ENCODE results near the gene TUBGCP6.

DNA sequence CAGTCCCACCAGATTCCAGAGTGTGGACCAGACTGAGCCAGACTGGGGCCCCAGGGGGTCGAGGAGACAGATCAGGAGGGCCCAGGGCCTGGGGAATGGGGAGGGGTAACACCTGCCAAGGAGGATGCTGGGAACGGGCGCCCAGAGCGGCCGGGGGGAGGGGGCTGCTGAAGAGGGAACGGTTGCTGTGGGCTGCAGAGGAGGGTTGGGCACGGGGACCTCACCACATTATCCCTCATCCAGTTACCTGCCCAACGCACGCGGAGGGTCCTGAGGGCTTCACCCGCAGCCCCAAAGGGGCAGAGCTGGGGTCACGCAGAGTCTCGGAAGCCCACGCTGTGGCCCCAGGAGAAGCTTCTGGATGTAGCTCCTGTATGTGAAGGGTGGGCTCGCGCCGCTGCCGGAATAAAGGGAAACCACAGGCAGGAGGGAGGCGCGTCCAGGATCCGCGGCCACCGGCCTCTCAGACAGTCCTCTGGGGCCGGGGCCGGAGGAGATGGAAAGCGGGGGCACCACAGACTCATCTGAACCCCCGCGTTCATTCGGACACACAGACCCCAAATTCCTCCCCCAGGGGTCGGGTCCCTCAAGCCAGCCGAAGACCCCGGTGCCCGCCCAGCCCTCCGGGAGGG lies 44.9 kb downstream of the TUBGCP6 start:
- no peak for TF ChIP-seq EZH2 (IDR thresholded peaks at IDR 0.05)
- 0 out of 2 replicates have a peak, but pooled peaks have one; percentile 31 for TF ChIP-seq POLR2AphosphoS5 (IDR thresholded peaks at IDR 0.05; ENCODE audit: borderline replicate concordance, low read depth, low read length)
- no peak for TF ChIP-seq FOXP2 (optimal IDR thresholded peaks at IDR 0.05; ENCODE audit: control extremely low read depth, extremely low read length, insufficient read depth)
